Ascending aorta (tissue), 2 donors: ENCODE measurements around the gene LCTL. TPM values are rescaled to one million over a fixed set of nuclear protein-coding genes. Genes with fewer than 3 reads are reported as not detected.

Experiments used
- DNase-seq, 2 donors: peaks; one replicate each; pipeline ENCODE4 v3.0.0-alpha.2; 2019; ENCODE audit warnings: low spot score in 2 of 2
- H3K27ac ChIP-seq, 2 donors: fragments of 200-600 bp; sonication (generic); one replicate each; pipeline ENCODE4 v1.5.1; 2016 to 2017; ENCODE audit warnings: mild to moderate bottlenecking in 1 of 2
- H3K27me3 ChIP-seq: fragments of 200-600 bp; sonication (generic); one replicate; pipeline ENCODE4 v1.5.1; 2017
- H3K36me3 ChIP-seq, 2 donors: fragments of 200-600 bp; sonication (generic); one replicate each; pipeline ENCODE4 v1.5.1; 2016
- H3K4me1 ChIP-seq, 2 donors: fragments of 200-600 bp; sonication (generic); one replicate each; pipeline ENCODE4 v1.5.1; 2016 to 2017; ENCODE audit warnings: mild to moderate bottlenecking in 1 of 2
- H3K4me3 ChIP-seq, 2 donors: fragments of 200-600 bp; sonication (generic); one replicate each; pipeline ENCODE4 v1.5.1; 2016 to 2017; ENCODE audit warnings: mild to moderate bottlenecking in 1 of 2
- H3K9me3 ChIP-seq, 2 donors: fragments of 200-600 bp; sonication (generic); one replicate each; pipeline ENCODE4 v1.5.1; 2016
- intact Hi-C: fragments of 100-400 bp; cut with DNase I; formaldehyde crosslinking; loops from one replicate; pipeline ENCODE4 v1.15.1; 2023
- total RNA-seq: library from RNA; depleted of rRNA; stranded (reverse); fragments of >200 nt; gene quantifications from one replicate; pipeline ENCODE4 v1.1.0, GENCODE V29; 2016
- TF ChIP-seq, protein P1 (sequence below), 3 experiments: fragments of 200-600 bp in 2 of 3; fragments of 450-650 bp in 1 of 3; sonication (generic) in 2 of 3; IDR thresholded peaks; one replicate each; pipeline ENCODE4 v1.5.1; 2016 to 2019; ENCODE audit warnings: antibody characterized with exemption in 3 of 3, mild to moderate bottlenecking in 1 of 3, moderate library complexity in 1 of 3

The LCTL gene
- total RNA-seq, 1 donor from 2014 or later = not detected

DNA sequence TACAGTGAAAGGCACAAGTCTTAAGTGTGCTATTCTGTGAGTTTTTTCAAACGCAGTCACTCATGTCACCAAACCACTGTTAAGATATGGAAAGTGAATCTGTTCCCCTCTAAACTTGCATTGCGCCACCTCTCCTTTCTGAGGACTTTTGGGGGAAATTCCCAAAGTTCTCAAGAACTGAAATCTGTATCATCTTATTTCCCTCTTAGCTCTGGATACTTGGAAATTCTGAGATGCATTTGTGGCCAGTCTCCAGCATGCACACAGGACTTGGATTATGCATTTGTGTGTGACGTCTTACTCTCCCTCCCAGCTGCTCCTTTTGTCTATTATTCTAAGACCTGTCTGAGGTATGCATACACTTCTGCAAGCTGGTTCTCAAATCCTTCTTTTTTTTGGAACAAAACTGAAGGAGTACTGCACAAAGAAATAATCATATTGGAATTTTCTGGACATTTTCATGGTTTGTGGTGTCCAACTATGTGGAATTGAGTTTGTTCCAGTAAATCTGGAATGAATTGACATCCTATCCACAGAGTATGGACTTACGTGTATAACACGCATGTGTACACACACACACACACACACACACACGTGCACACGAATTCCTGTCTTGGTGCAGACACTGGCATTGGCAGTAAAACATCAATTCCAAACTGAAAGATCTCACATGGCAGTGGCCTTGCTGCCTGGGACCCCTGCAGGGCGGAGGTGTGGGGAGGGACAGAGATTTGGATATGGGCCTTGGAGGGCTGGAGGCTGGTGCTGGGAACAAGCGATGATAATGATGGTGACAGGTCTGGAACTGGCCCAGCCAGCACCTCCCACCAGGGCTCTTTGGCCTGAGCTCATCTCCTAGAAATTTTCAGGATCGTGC lies 8.2 kb upstream of the LCTL start:
- H3K27me3 ChIP-seq = no peaks in the 10 kb centered on the region
- intact Hi-C loops = no loop called here
- H3K9me3 ChIP-seq = no peaks in the 10 kb centered on the region
- DNase-seq = peak in 1 of 2 donors; percentile 25
- no peaks in the 10 kb centered on the region for H3K4me1 ChIP-seq
- TF ChIP-seq, protein P1, sequence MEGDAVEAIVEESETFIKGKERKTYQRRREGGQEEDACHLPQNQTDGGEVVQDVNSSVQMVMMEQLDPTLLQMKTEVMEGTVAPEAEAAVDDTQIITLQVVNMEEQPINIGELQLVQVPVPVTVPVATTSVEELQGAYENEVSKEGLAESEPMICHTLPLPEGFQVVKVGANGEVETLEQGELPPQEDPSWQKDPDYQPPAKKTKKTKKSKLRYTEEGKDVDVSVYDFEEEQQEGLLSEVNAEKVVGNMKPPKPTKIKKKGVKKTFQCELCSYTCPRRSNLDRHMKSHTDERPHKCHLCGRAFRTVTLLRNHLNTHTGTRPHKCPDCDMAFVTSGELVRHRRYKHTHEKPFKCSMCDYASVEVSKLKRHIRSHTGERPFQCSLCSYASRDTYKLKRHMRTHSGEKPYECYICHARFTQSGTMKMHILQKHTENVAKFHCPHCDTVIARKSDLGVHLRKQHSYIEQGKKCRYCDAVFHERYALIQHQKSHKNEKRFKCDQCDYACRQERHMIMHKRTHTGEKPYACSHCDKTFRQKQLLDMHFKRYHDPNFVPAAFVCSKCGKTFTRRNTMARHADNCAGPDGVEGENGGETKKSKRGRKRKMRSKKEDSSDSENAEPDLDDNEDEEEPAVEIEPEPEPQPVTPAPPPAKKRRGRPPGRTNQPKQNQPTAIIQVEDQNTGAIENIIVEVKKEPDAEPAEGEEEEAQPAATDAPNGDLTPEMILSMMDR (IDR thresholded peaks at IDR 0.05) = no peak
- H3K4me3 ChIP-seq = no peak overlapping the region
- H3K27ac ChIP-seq = no peak overlapping the region
- H3K36me3 ChIP-seq = no peaks in the 10 kb centered on the region

DNA sequence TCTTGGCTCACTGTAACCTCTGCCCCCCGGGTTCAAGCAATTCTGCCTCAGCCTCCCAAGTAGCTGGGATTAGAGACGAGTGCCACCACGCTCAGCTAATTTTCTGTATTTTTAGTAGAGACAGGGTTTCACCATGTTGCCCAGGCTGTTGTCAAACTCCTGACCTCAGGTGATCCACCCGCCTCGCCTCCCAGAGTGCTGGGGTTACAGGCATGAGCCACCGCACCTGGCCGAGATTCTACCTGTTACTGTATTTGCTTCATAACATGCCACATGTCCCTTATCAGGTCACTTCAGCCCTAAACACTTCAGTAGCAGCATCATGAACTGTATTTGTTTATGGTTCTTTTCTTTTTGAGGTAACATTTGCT lies 7.5 kb upstream of the LCTL start:
- peak in 1 of 2 donors; percentile 4 for DNase-seq
- intact Hi-C loops = no loop called here
- Histone ChIP-seq H3K36me3 (no peaks in the 10 kb centered on the region), H3K4me1 (no peaks in the 10 kb centered on the region), H3K27ac (no peak overlapping the region), H3K4me3 (no peak overlapping the region), H3K27me3 (no peaks in the 10 kb centered on the region), H3K9me3 (no peaks in the 10 kb centered on the region)
- TF ChIP-seq, protein P1 (IDR thresholded peaks at IDR 0.05) = no peak

DNA sequence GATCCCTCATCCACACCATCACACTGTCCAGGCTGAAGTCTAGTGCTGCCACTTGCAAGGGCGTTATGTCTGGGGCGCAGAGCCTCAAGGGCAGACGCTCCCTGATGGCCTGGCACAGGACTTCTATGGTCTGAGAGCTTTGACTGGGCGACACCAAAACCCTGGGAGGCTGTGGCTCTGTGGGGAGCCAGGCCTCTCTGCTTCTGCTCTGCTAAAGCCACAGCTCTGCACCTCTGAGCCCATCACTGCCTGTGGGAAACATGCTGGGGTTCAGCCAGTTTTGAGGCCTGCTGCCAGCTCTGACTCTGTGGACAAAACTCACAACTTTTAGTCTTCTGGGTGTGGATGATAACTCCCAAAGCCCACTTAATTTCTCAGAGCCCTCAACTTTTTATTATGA lies 6.3 kb upstream of the LCTL start:
- H3K4me3 ChIP-seq = no peak overlapping the region
- H3K4me1 ChIP-seq = no peaks in the 10 kb centered on the region
- TF ChIP-seq, protein P1 (IDR thresholded peaks at IDR 0.05) = no peak
- no peaks in the 10 kb centered on the region for H3K27me3 ChIP-seq
- no peaks in the 10 kb centered on the region for H3K9me3 ChIP-seq
- DNase-seq = no peak
- no peaks in the 10 kb centered on the region for H3K36me3 ChIP-seq
- intact Hi-C loops = no loop called here
- H3K27ac ChIP-seq = no peak overlapping the region

DNA sequence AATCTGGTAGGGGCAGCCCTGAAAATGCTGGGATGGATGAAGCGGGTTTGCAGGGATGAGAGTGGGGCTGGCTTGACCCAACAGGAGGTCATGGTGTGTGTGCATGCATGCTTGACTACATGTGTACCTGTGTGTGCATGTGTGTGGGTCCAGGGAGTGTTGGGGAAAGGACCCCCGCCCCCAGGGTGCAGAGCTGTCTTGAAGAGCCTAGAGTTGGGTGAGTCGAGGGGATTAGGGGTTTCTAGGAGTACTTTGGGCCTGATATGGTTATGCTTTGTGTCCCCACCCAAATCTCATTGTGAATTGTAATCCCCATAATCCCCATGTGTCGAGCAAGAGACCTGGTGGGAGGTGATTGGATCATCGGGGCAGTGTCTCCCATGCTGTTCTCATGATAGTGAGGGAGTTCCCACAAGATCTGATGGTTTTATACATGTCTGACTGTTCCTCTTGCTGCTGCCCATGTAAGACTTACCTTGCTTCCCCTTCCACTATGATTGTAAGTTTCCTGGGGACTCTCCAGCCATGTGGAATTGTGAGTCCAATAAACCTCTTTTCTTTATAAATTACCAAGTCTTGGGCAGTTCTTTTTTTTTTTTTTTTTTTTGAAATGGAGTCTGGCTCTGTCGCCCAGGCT lies 5.2 kb upstream of the LCTL start:
- Histone ChIP-seq H3K9me3 (no peaks in the 10 kb centered on the region), H3K27me3 (no peaks in the 10 kb centered on the region), H3K4me1 (no peaks in the 10 kb centered on the region), H3K4me3 (no peak overlapping the region), H3K27ac (no peak overlapping the region), H3K36me3 (no peaks in the 10 kb centered on the region)
- peak in 1 of 2 donors; percentile 13 for DNase-seq
- intact Hi-C loops = no loop called here
- TF ChIP-seq, protein P1 (IDR thresholded peaks at IDR 0.05) = no peak

DNA sequence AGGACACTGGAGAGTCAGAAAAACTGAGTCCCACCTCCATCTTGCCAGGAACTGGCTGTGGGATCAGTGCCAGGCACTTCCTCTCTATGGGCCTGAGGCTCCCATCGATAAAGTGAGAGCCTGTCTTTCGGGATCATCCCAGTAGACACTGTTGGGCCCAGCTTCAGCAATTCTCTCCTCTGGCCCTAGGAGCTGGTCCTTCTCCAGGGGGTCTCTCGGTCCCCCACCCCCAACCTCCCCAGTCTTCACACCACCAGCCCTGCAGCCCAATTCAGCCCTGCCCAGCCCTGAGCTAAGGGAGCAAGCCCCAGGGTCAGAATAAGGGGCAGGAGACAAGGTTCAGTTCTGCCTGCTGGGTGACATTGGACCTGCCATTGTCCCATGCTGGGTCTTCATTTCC lies 4.5 kb upstream of the LCTL start:
- peak in 1 of 2 donors; percentile 50 for DNase-seq
- intact Hi-C loops = no loop called here
- Histone ChIP-seq H3K4me1 (no peaks in the 10 kb centered on the region), H3K27ac (no peak overlapping the region), H3K9me3 (no peaks in the 10 kb centered on the region), H3K27me3 (no peaks in the 10 kb centered on the region), H3K4me3 (no peak overlapping the region), H3K36me3 (no peaks in the 10 kb centered on the region)
- TF ChIP-seq, protein P1 (IDR thresholded peaks at IDR 0.05) = no peak
